Neural cell (in vitro differentiated cells): ENCODE measurements around the gene KLHL17.

Source experiments
- EP300 ChIP-seq: fragments of 450-650 bp; conservative IDR thresholded peaks from 2 replicates; pipeline ENCODE4 v1.6.1; 2014; ENCODE audit warnings: antibody characterized with exemption, mild to moderate bottlenecking, moderate library complexity; ENCODE audit not compliant: poor library complexity, severe bottlenecking
- POLR2AphosphoS5 ChIP-seq: IDR thresholded peaks from 2 replicates; pipeline ENCODE4 v1.6.1; 2012
- RAD21 ChIP-seq: fragments of 450-650 bp; conservative IDR thresholded peaks from 2 replicates; pipeline ENCODE4 v1.6.1; 2014; ENCODE audit warnings: antibody characterized with exemption, mild to moderate bottlenecking, moderate library complexity
- REST ChIP-seq: IDR thresholded peaks from 2 replicates; pipeline ENCODE4 v1.6.1; 2012; ENCODE audit warnings: borderline replicate concordance
- SMC3 ChIP-seq: fragments of 450-650 bp; conservative IDR thresholded peaks from 2 replicates; pipeline ENCODE4 v1.6.1; 2014; ENCODE audit warnings: antibody characterized with exemption, mild to moderate bottlenecking, moderate library complexity; ENCODE audit not compliant: poor library complexity
- TF ChIP-seq, protein P1 (sequence below): fragments of 450-650 bp; IDR thresholded peaks from 2 replicates; pipeline ENCODE4 v1.5.1; 2014; ENCODE audit warnings: antibody characterized with exemption, mild to moderate bottlenecking, moderate library complexity; ENCODE audit not compliant: poor library complexity, severe bottlenecking

- TF ChIP-seq, protein P1, sequence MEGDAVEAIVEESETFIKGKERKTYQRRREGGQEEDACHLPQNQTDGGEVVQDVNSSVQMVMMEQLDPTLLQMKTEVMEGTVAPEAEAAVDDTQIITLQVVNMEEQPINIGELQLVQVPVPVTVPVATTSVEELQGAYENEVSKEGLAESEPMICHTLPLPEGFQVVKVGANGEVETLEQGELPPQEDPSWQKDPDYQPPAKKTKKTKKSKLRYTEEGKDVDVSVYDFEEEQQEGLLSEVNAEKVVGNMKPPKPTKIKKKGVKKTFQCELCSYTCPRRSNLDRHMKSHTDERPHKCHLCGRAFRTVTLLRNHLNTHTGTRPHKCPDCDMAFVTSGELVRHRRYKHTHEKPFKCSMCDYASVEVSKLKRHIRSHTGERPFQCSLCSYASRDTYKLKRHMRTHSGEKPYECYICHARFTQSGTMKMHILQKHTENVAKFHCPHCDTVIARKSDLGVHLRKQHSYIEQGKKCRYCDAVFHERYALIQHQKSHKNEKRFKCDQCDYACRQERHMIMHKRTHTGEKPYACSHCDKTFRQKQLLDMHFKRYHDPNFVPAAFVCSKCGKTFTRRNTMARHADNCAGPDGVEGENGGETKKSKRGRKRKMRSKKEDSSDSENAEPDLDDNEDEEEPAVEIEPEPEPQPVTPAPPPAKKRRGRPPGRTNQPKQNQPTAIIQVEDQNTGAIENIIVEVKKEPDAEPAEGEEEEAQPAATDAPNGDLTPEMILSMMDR: no peak
- TF ChIP-seq RAD21: no peak
- TF ChIP-seq POLR2AphosphoS5: no peak
- no peak for TF ChIP-seq EP300
- TF ChIP-seq REST: no peak
- no peak for TF ChIP-seq SMC3
Observed at GRCh38 chr1:970973-971730, 10.8 kb downstream of the KLHL17 start.
